KMS-11 (cell line): Measurements from ENCODE around the gene KMT2B.
A peak's percentile ranks its signal among the peaks of the same experiment; 100 is the strongest.

Source experiments
- H2AFZ ChIP-seq: fragments of 200-600 bp; sonication (generic); 2 replicates; pipeline ENCODE4 v1.6.1; 2016; ENCODE audit warnings: antibody characterized with exemption, mixed run types, low read depth
- H3K27ac ChIP-seq: fragments of 200-600 bp; sonication (generic); 2 replicates; pipeline ENCODE4 v1.6.1; 2016; ENCODE audit warnings: mild to moderate bottlenecking, mixed run types
- H3K27me3 ChIP-seq: fragments of 200-600 bp; sonication (generic); 2 replicates; pipeline ENCODE4 v1.6.1; 2017; ENCODE audit warnings: mild to moderate bottlenecking, low read depth, mixed run types, moderate library complexity; ENCODE audit not compliant: insufficient read depth
- H3K36me3 ChIP-seq: fragments of 200-600 bp; sonication (generic); 2 replicates; pipeline ENCODE4 v1.6.1; 2017; ENCODE audit warnings: mild to moderate bottlenecking, mixed run types; ENCODE audit not compliant: insufficient read depth
- H3K4me1 ChIP-seq: fragments of 200-600 bp; sonication (generic); 2 replicates; pipeline ENCODE4 v1.6.1; 2016; ENCODE audit warnings: mild to moderate bottlenecking, low read depth, mixed run types; ENCODE audit not compliant: poor library complexity, severe bottlenecking
- H3K4me2 ChIP-seq: fragments of 200-600 bp; sonication (generic); 2 replicates; pipeline ENCODE4 v1.7.0; 2016; ENCODE audit warnings: mild to moderate bottlenecking, mixed run types
- H3K4me3 ChIP-seq: fragments of 200-600 bp; sonication (generic); IDR thresholded peaks from 2 replicates; pipeline ENCODE4 v1.6.1; 2017; ENCODE audit warnings: low read depth, low read length, mixed read lengths; ENCODE audit not compliant: insufficient read depth
- H3K79me2 ChIP-seq: fragments of 200-600 bp; sonication (generic); 2 replicates; pipeline ENCODE4 v1.6.1; 2016; ENCODE audit warnings: low read depth, mixed run types; ENCODE audit not compliant: insufficient read depth
- H3K9ac ChIP-seq: fragments of 200-600 bp; sonication (generic); 2 replicates; pipeline ENCODE4 v1.6.1; 2016; ENCODE audit warnings: mild to moderate bottlenecking, mixed run types
- H4K20me1 ChIP-seq: fragments of 200-600 bp; sonication (generic); 2 replicates; pipeline ENCODE4 v1.6.1; 2016; ENCODE audit warnings: mild to moderate bottlenecking, mixed run types; ENCODE audit not compliant: insufficient read depth
- CTCF ChIP-seq: fragments of 200-600 bp; sonication (generic); conservative IDR thresholded peaks from 2 replicates; pipeline ENCODE4 v1.6.1; 2017; ENCODE audit warnings: low read depth, mild to moderate bottlenecking, antibody characterized with exemption, low read length, moderate library complexity, mixed read lengths

KMT2B gene

GRCh38 chr19:35692010-35692409, 25.8 kb upstream of the KMT2B start:
- peaks cover 20% of the 10 kb centered on the region; the same call in 1 of the 2 replicates for H3K27me3 ChIP-seq
- no peak overlapping the region for H3K4me2 ChIP-seq
- no peak overlapping the region for H2AFZ ChIP-seq
- H4K20me1 ChIP-seq: no peaks in the 10 kb centered on the region
- H3K36me3 ChIP-seq: no peaks in the 10 kb centered on the region
- peaks cover 2% of the 10 kb centered on the region for H3K4me1 ChIP-seq
- H3K4me3 ChIP-seq: no peak overlapping the region
- H3K9ac ChIP-seq: no peak overlapping the region
- no peaks in the 10 kb centered on the region for H3K79me2 ChIP-seq
- H3K27ac ChIP-seq: no peak overlapping the region
- no peak for TF ChIP-seq CTCF

- Histone ChIP-seq H3K27me3 (peaks cover 16% of the 10 kb centered on the region; the same call in 1 of the 2 replicates), H4K20me1 (no peaks in the 10 kb centered on the region), H2AFZ (no peak overlapping the region), H3K4me1 (peaks cover 5% of the 10 kb centered on the region), H3K36me3 (no peaks in the 10 kb centered on the region), H3K27ac (no peak overlapping the region), H3K9ac (no peak overlapping the region), H3K4me2 (no peak overlapping the region), H3K79me2 (no peaks in the 10 kb centered on the region), H3K4me3 (no peak overlapping the region)
- TF ChIP-seq CTCF: no peak
These were observed 24.4 kb upstream of the KMT2B start for GRCh38 chr19:35693422-35693821.

- Histone ChIP-seq H3K27me3 (peaks cover 11% of the 10 kb centered on the region; the same call in 1 of the 2 replicates), H3K4me2 (no peak overlapping the region), H3K4me1 (peaks cover 5% of the 10 kb centered on the region), H3K79me2 (no peaks in the 10 kb centered on the region), H3K27ac (no peak overlapping the region), H4K20me1 (no peaks in the 10 kb centered on the region), H3K36me3 (no peaks in the 10 kb centered on the region), H3K9ac (no peak overlapping the region), H3K4me3 (no peak overlapping the region), H2AFZ (no peak overlapping the region)
- peak; percentile 90 for TF ChIP-seq CTCF
These were observed 23.8 kb upstream of the KMT2B start for GRCh38 chr19:35693835-35694599.

GRCh38 chr19:35695895-35696422, 21.8 kb upstream of the KMT2B start:
- Histone ChIP-seq H3K79me2 (no peaks in the 10 kb centered on the region), H4K20me1 (no peaks in the 10 kb centered on the region), H3K36me3 (no peaks in the 10 kb centered on the region), H3K9ac (no peak overlapping the region), H3K27ac (no peak overlapping the region), H3K4me2 (no peak overlapping the region), H3K4me3 (no peak overlapping the region), H3K27me3 (peaks cover 6% of the 10 kb centered on the region; the same call in 1 of the 2 replicates), H3K4me1 (peaks cover 5% of the 10 kb centered on the region), H2AFZ (no peak overlapping the region)
- no peak for TF ChIP-seq CTCF
